Liver (tissue), 9 donors: ENCODE measurements around the gene MMP23B. TPM values are rescaled to one million over a fixed set of nuclear protein-coding genes. Genes with fewer than 3 reads are reported as not detected.

Experiments
- DNase-seq: peaks from one replicate; pipeline ENCODE4 v3.0.0-alpha.2; 2017; ENCODE audit warnings: low spot score
- H3K27ac ChIP-seq, 2 donors: one replicate each; pipeline ENCODE4 v1.7.0; 2013; ENCODE audit warnings: inconsistent platforms in 2 of 2, low read length in 2 of 2, control low read depth in 1 of 2, low read depth in 1 of 2, mild to moderate bottlenecking in 1 of 2
- H3K27me3 ChIP-seq, 4 donors: one replicate each; pipeline versions ENCODE4 v1.6.1 to v1.7.0; 2013; ENCODE audit warnings: low read length in 3 of 4, inconsistent platforms in 1 of 4, mild to moderate bottlenecking in 1 of 4, moderate library complexity in 1 of 4; ENCODE audit not compliant: control insufficient read depth in 4 of 4, insufficient read depth in 4 of 4
- H3K36me3 ChIP-seq, 4 donors: one replicate each; pipeline versions ENCODE4 v1.6.1 to v1.7.0; 2013; ENCODE audit warnings: low read length in 3 of 4, mild to moderate bottlenecking in 3 of 4, low read depth in 1 of 4, moderate library complexity in 1 of 4; ENCODE audit not compliant: control insufficient read depth in 4 of 4, insufficient read depth in 3 of 4
- H3K4me1 ChIP-seq, 4 donors: one replicate each; pipeline versions ENCODE4 v1.6.1 to v1.7.0; 2013; ENCODE audit warnings: low read length in 3 of 4, mild to moderate bottlenecking in 3 of 4, moderate library complexity in 1 of 4; ENCODE audit not compliant: control insufficient read depth in 4 of 4, insufficient read depth in 4 of 4
- H3K4me3 ChIP-seq, 3 donors: one replicate each; pipeline versions ENCODE4 v1.6.1 to v1.7.0; 2013; ENCODE audit warnings: low read length in 3 of 3, control low read depth in 1 of 3, low read depth in 1 of 3, mild to moderate bottlenecking in 1 of 3
- H3K9ac ChIP-seq, 2 donors: one replicate each; pipeline ENCODE4 v1.7.0; 2013; ENCODE audit warnings: low read length in 2 of 2, mild to moderate bottlenecking in 2 of 2, moderate library complexity in 2 of 2, control low read depth in 1 of 2, low read depth in 1 of 2
- H3K9me3 ChIP-seq, 4 donors: one replicate each; pipeline versions ENCODE4 v1.6.1 to v1.7.0; 2013; ENCODE audit warnings: low read length in 3 of 4; ENCODE audit not compliant: control insufficient read depth in 4 of 4
- ATF3 ChIP-seq: IDR thresholded peaks from 2 replicates; pipeline ENCODE4 v1.6.1; 2016; ENCODE audit warnings: antibody characterized with exemption
- CTCF ChIP-seq: fragments of 150-350 bp; IDR thresholded peaks from 2 replicates; pipeline ENCODE4 v1.5.1; 2017; ENCODE audit warnings: improper control_type of control experiment, low read depth, low read length; ENCODE audit not compliant: missing input control
- FOXA1 ChIP-seq: IDR thresholded peaks from 2 replicates; pipeline ENCODE4 v1.6.1; 2016; ENCODE audit warnings: antibody characterized with exemption
- GABPA ChIP-seq, 2 donors: IDR thresholded peaks in 1 of 2; conservative IDR thresholded peaks in 1 of 2; 2 replicates each; pipeline ENCODE4 v1.6.1; 2016; ENCODE audit warnings: antibody characterized with exemption in 2 of 2, mild to moderate bottlenecking in 1 of 2, moderate library complexity in 1 of 2
- HNF4G ChIP-seq: IDR thresholded peaks from 2 replicates; pipeline ENCODE4 v1.6.1; 2016; ENCODE audit warnings: antibody characterized with exemption
- JUND ChIP-seq, 2 donors: IDR thresholded peaks; 2 replicates each; pipeline ENCODE4 v1.6.1; 2016; ENCODE audit warnings: antibody characterized with exemption in 2 of 2
- NR2F2 ChIP-seq: IDR thresholded peaks from 2 replicates; pipeline ENCODE4 v1.6.1; 2016; ENCODE audit warnings: antibody characterized with exemption
- RXRA ChIP-seq, 2 donors: IDR thresholded peaks; 2 replicates each; pipeline ENCODE4 v1.6.1; 2017 to 2018; ENCODE audit warnings: antibody characterized with exemption in 2 of 2, mild to moderate bottlenecking in 1 of 2
- TAF1 ChIP-seq: conservative IDR thresholded peaks from 2 replicates; pipeline ENCODE4 v1.6.1; 2016; ENCODE audit warnings: antibody characterized with exemption, mild to moderate bottlenecking
- WGBS: extraction: QIAGEN DNeasy Blood & Tissue Kit; methylation state at CpG from one replicate; pipeline ENCODE4 v1.1.7; 2013; 5-methylcytosine and 5-hydroxymethylcytosine counted together
- polyA plus RNA-seq, 2 donors: library from polyadenylated mRNA; stranded (reverse) in 1 of 2; unstranded in 1 of 2; fragments of 200-250 nt in 1 of 2; fragments of >200 nt in 1 of 2; fragmentation: Nextera tagmentation in 1 of 2; extraction: Ambion mirVana in 1 of 2; gene quantifications; one replicate each; pipeline versions ENCODE4 v1.2.1 to v1.2.3, GENCODE V29; 2013 to 2015
- total RNA-seq, 2 donors: library from RNA; depleted of rRNA; stranded (reverse); fragments of >200 nt; gene quantifications; one replicate each; pipeline ENCODE4 v1.2.3, GENCODE V29; 2014
- donor health status: healthy.
- donor health status: healthy.
- donor health status: healthy.
- donor health status: healthy.
- donor health status: healthy.

The MMP23B gene
- total and polyA plus RNA-seq, 4 donors = 0.92 to 4.2 (median 1.5) TPM

- Histone ChIP-seq H3K4me1 (peaks cover 0 to 2% (median 0%) of the 10 kb centered on the region in 4 donors), H3K36me3 (peaks cover 0 to 20% (median 6%) of the 10 kb centered on the region in 4 donors), H3K4me3 (no peak overlapping the region), H3K27ac (no peak overlapping the region), H3K27me3 (no peaks in the 10 kb centered on the region), H3K9me3 (no peaks in the 10 kb centered on the region), H3K9ac (no peak overlapping the region)
- DNase-seq = no peak
- WGBS = 94% methylated on average over 48 of the region's 48 CpGs
- no peak for TF ChIP-seq HNF4G
- TF ChIP-seq TAF1 = no peak
- TF ChIP-seq JUND (IDR thresholded peaks at IDR 0.05) = no peak
- no peak for TF ChIP-seq GABPA (IDR thresholded peaks at IDR 0.05 in 1 of 2, conservative IDR thresholded peaks at IDR 0.05 in 1 of 2)
- no peak for TF ChIP-seq CTCF
These were observed 5.5 kb upstream of the MMP23B start for GRCh38 chr1:1626207-1627141.

- H3K4me3 ChIP-seq = no peak overlapping the region
- no peak for DNase-seq
- no peak overlapping the region for H3K27ac ChIP-seq
- TF ChIP-seq NR2F2 = no peak
- no peak for TF ChIP-seq GABPA (IDR thresholded peaks at IDR 0.05 in 1 of 2, conservative IDR thresholded peaks at IDR 0.05 in 1 of 2)
- no peak for TF ChIP-seq RXRA (IDR thresholded peaks at IDR 0.05)
- no peak for TF ChIP-seq ATF3
- no peak for TF ChIP-seq FOXA1
- TF ChIP-seq TAF1 = no peak
- no peak for TF ChIP-seq HNF4G
- TF ChIP-seq CTCF = no peak
- 82% methylated on average over 37 of the region's 37 CpGs for WGBS
- H3K4me1 ChIP-seq = peaks cover 0 to 5% (median 0%) of the 10 kb centered on the region in 4 donors
- H3K9ac ChIP-seq = no peak overlapping the region
- H3K27me3 ChIP-seq = no peaks in the 10 kb centered on the region
- peaks cover 0 to 20% (median 6%) of the 10 kb centered on the region in 4 donors for H3K36me3 ChIP-seq
- no peaks in the 10 kb centered on the region for H3K9me3 ChIP-seq
These were observed 4.6 kb upstream of the MMP23B start for GRCh38 chr1:1627261-1627828.
